IMR-90 (cell line): ENCODE results near the gene PRR36. TPM values are rescaled to one million over a fixed set of nuclear protein-coding genes. Genes with fewer than 3 reads are reported as not detected.

ENCODE experiments used
- ATAC-seq: fragments of 200-7000 bp; cut with Tn5 transposase; 2 replicates; pipeline ENCODE4 v1.9.1; 2020; ENCODE audit warnings: low read depth, mild to moderate bottlenecking, moderate library complexity
- BruUV-seq: library from RNA; stranded (reverse); fragments of 400-500 nt; replicated peaks from 2 replicates; lab custom pipeline; 2021; lab: Mats Ljungman, UMichigan
- CTCF ChIA-PET: fragments of 300-600 bp; formaldehyde crosslinking; extraction: SDS; loops from one replicate; lab custom pipeline; 2021; ENCODE audit warnings: antibody characterized with exemption; lab: Yijun Ruan, JAX
- POLR2A ChIA-PET: fragments of 300-600 bp; sonication (Branson Sonifier 250); formaldehyde crosslinking; loops from one replicate; lab custom pipeline; 2022; ENCODE audit warnings: antibody characterized with exemption; ENCODE audit not compliant: unreplicated experiment; lab: Charles Lee
- DNase-seq: peaks from one replicate; pipeline ENCODE4 v3.0.0; 2013
- H2AFZ ChIP-seq: replicated peaks from 2 replicates; pipeline ENCODE3; 2013; ENCODE audit warnings: low read length, mild to moderate bottlenecking; ENCODE audit not compliant: poor library complexity
- H2AK5ac ChIP-seq: 2 replicates; pipeline ENCODE4 v1.6.1; 2013; ENCODE audit warnings: low read depth, low read length, inconsistent platforms
- H2AK9ac ChIP-seq: replicated peaks from 2 replicates; pipeline ENCODE3; 2013; ENCODE audit warnings: mild to moderate bottlenecking, low read depth, low read length, moderate library complexity; ENCODE audit not compliant: poor library complexity
- H2BK120ac ChIP-seq: 2 replicates; pipeline ENCODE4 v1.6.1; 2013; ENCODE audit warnings: low read depth, low read length, inconsistent platforms
- H2BK15ac ChIP-seq: 3 replicates; pipeline ENCODE4 v1.6.1; 2013; ENCODE audit warnings: low read depth, low read length, inconsistent platforms
- H2BK20ac ChIP-seq: 2 replicates; pipeline ENCODE4 v1.6.1; 2013; ENCODE audit warnings: low read depth, mild to moderate bottlenecking, inconsistent platforms, low read length, moderate library complexity
- H2BK5ac ChIP-seq: 2 replicates; pipeline ENCODE4 v1.6.1; 2013; ENCODE audit warnings: mild to moderate bottlenecking, low read depth, low read length, inconsistent platforms; ENCODE audit not compliant: poor library complexity, severe bottlenecking
- H3K14ac ChIP-seq: replicated peaks from 2 replicates; pipeline ENCODE4 v1.6.1; 2013; ENCODE audit warnings: low read depth, low read length, inconsistent platforms
- H3K18ac ChIP-seq: 2 replicates; pipeline ENCODE4 v1.6.1; 2013; ENCODE audit warnings: low read depth, low read length, control low read depth
- H3K23ac ChIP-seq: 2 replicates; pipeline ENCODE4 v1.6.1; 2013; ENCODE audit warnings: low read depth, low read length, inconsistent platforms
- H3K27ac ChIP-seq: 2 replicates; pipeline ENCODE4 v1.5.1; 2013; ENCODE audit warnings: mild to moderate bottlenecking, control low read depth, low read length; ENCODE audit not compliant: insufficient read depth
- H3K27me3 ChIP-seq: 2 replicates; pipeline ENCODE4 v1.6.1; 2013; ENCODE audit warnings: low read length; ENCODE audit not compliant: control insufficient read depth, insufficient read depth
- H3K36me3 ChIP-seq: 2 replicates; pipeline ENCODE4 v1.6.1; 2013; ENCODE audit warnings: low read length, mixed read lengths; ENCODE audit not compliant: control insufficient read depth, insufficient read depth
- H3K4ac ChIP-seq: 2 replicates; pipeline ENCODE4 v1.6.1; 2013; ENCODE audit warnings: low read depth, low read length, inconsistent platforms
- H3K4me1 ChIP-seq: 2 replicates; pipeline ENCODE4 v1.6.1; 2013; ENCODE audit warnings: low read length, mixed read lengths; ENCODE audit not compliant: control insufficient read depth, insufficient read depth
- H3K4me2 ChIP-seq: 2 replicates; pipeline ENCODE4 v1.6.1; 2013; ENCODE audit warnings: low read depth, mild to moderate bottlenecking, control low read depth, low read length, moderate library complexity
- H3K4me3 ChIP-seq: 2 replicates; pipeline ENCODE4 v1.5.1; 2013; ENCODE audit warnings: low read depth, mild to moderate bottlenecking, control low read depth, low read length, moderate library complexity; ENCODE audit not compliant: insufficient read depth
- H3K56ac ChIP-seq: 2 replicates; pipeline ENCODE4 v1.6.1; 2013; ENCODE audit warnings: low read length, inconsistent platforms; ENCODE audit not compliant: insufficient read depth; ENCODE audit errors: extremely low read depth
- H3K79me1 ChIP-seq, 2 experiments: 2 replicates each; pipeline ENCODE4 v1.6.1; 2013; ENCODE audit warnings: low read length in 2 of 2, inconsistent platforms in 1 of 2, low read depth in 1 of 2
- H3K9ac ChIP-seq: 2 replicates; pipeline ENCODE4 v1.6.1; 2013; ENCODE audit warnings: low read depth, low read length, control low read depth
- H3K9me1 ChIP-seq: 2 replicates; pipeline ENCODE4 v1.6.1; 2013; ENCODE audit warnings: low read length, inconsistent platforms; ENCODE audit not compliant: insufficient read depth
- H3K9me3 ChIP-seq: 2 replicates; pipeline ENCODE4 v1.6.1; 2013; ENCODE audit warnings: low read length; ENCODE audit not compliant: control insufficient read depth, insufficient read depth
- H4K20me1 ChIP-seq: 2 replicates; pipeline ENCODE4 v1.6.1; 2013; ENCODE audit warnings: low read length, inconsistent platforms; ENCODE audit not compliant: insufficient read depth
- H4K5ac ChIP-seq: 2 replicates; pipeline ENCODE4 v1.6.1; 2013; ENCODE audit warnings: mild to moderate bottlenecking, low read depth, low read length, control low read depth
- H4K8ac ChIP-seq, 2 experiments: 2 replicates each; pipeline ENCODE4 v1.6.1; 2013; ENCODE audit warnings: low read depth in 2 of 2, low read length in 2 of 2, control low read depth in 1 of 2, inconsistent platforms in 1 of 2
- H4K91ac ChIP-seq: 2 replicates; pipeline ENCODE4 v1.6.1; 2013; ENCODE audit warnings: low read depth, low read length, inconsistent platforms; ENCODE audit not compliant: insufficient read depth
- BHLHE40 ChIP-seq: fragments of 150-350 bp; IDR thresholded peaks from 2 replicates; pipeline ENCODE4 v1.6.1; 2016; ENCODE audit warnings: mild to moderate bottlenecking, low read depth, low read length
- CEBPB ChIP-seq: IDR thresholded peaks from 2 replicates; pipeline ENCODE4 v1.6.1; 2012; ENCODE audit warnings: low read depth, low read length, improper control_type of control experiment
- CHD1 ChIP-seq: IDR thresholded peaks from 2 replicates; pipeline ENCODE4 v1.6.1; 2012; ENCODE audit warnings: low read depth, low read length, improper control_type of control experiment
- FOS ChIP-seq: fragments of 150-350 bp; IDR thresholded peaks from 2 replicates; pipeline ENCODE4 v1.6.1; 2016; ENCODE audit warnings: low read depth, low read length
- MAFK ChIP-seq: IDR thresholded peaks from 2 replicates; pipeline ENCODE4 v1.6.1; 2012; ENCODE audit warnings: low read depth, low read length, improper control_type of control experiment
- MAZ ChIP-seq: IDR thresholded peaks from 2 replicates; pipeline ENCODE4 v1.6.1; 2012; ENCODE audit warnings: low read depth, mild to moderate bottlenecking, low read length, improper control_type of control experiment, moderate library complexity, borderline replicate concordance
- MXI1 ChIP-seq: IDR thresholded peaks from 2 replicates; pipeline ENCODE4 v1.6.1; 2012; ENCODE audit warnings: low read depth, mild to moderate bottlenecking, low read length, moderate library complexity, borderline replicate concordance
- NFE2L2 ChIP-seq: fragments of 150-350 bp; IDR thresholded peaks from 2 replicates; pipeline ENCODE4 v1.6.1; 2016; ENCODE audit warnings: low read depth, mild to moderate bottlenecking, low read length
- POLR2A ChIP-seq: IDR thresholded peaks from 2 replicates; pipeline ENCODE4 v1.6.1; 2012; ENCODE audit warnings: mild to moderate bottlenecking, low read depth, low read length
- RAD21 ChIP-seq: IDR thresholded peaks from 2 replicates; pipeline ENCODE4 v1.6.1; 2012; ENCODE audit warnings: low read length, improper control_type of control experiment
- RCOR1 ChIP-seq: IDR thresholded peaks from 2 replicates; pipeline ENCODE4 v1.6.1; 2012; ENCODE audit warnings: mild to moderate bottlenecking, low read length, improper control_type of control experiment; ENCODE audit not compliant: insufficient replicate concordance
- RFX5 ChIP-seq: IDR thresholded peaks from 2 replicates; pipeline ENCODE4 v1.8.0; 2012; ENCODE audit warnings: low read depth, mild to moderate bottlenecking, low read length, moderate library complexity
- SMC3 ChIP-seq: fragments of 150-350 bp; IDR thresholded peaks from 2 replicates; pipeline ENCODE4 v1.6.1; 2016; ENCODE audit warnings: low read depth, mild to moderate bottlenecking, antibody characterized with exemption, low read length, moderate library complexity
- WGBS, 2 experiments: methylation state at CpG; one replicate each; pipeline versions ENCODE4 v1.1.5 to v1.1.7; 2013; ENCODE audit warnings: missing lambda C conversion rate in 2 of 2; ENCODE audit not compliant: insufficient read length in 1 of 2; ENCODE audit errors: extremely low coverage in 2 of 2; 5-methylcytosine and 5-hydroxymethylcytosine counted together
- dilution Hi-C: fragments of 300-500 bp; cut with HindIII; formaldehyde crosslinking; loops from one replicate; pipeline ENCODE4 v1.14.3; 2018; ENCODE audit warnings: low sequenced_read_pairs; ENCODE audit not compliant: unreplicated experiment
- in situ Hi-C: fragments of 300-500 bp; cut with MboI; formaldehyde crosslinking; loops from 3 replicates; pipeline ENCODE4 v1.14.3; 2019; ENCODE audit warnings: low sequenced_read_pairs, inconsistent platforms, mixed read lengths
- intact Hi-C: fragments of 100-400 bp; cut with micrococcal nuclease; formaldehyde crosslinking; loops from 2 replicates; pipeline ENCODE4 v1.10.0; 2022
- polyA plus RNA-seq, 3 experiments: library from polyadenylated mRNA; depleted of rRNA; stranded (reverse); fragments of >200 nt; gene quantifications; 2 replicates each; pipeline ENCODE4 v1.2.3, GENCODE V29; 2012; ENCODE audit warnings: low replicate concordance in 1 of 3
- total RNA-seq: library from RNA; depleted of rRNA; stranded (reverse); fragments of >200 nt; gene quantifications from 2 replicates; pipeline ENCODE4 v1.2.3, GENCODE V29; 2012
- TF ChIP-seq, protein P1 (sequence below): conservative IDR thresholded peaks from 2 replicates; pipeline ENCODE4 v1.5.1; 2012; ENCODE audit warnings: mild to moderate bottlenecking, low read depth, low read length, improper control_type of control experiment
- TF ChIP-seq, protein P2 (sequence below): fragments of 150-350 bp; IDR thresholded peaks from 2 replicates; pipeline ENCODE4 v1.6.1; 2017; ENCODE audit warnings: mild to moderate bottlenecking, antibody characterized with exemption, low read length, low read depth
- TF ChIP-seq, protein P3 (sequence below): fragments of 150-350 bp; IDR thresholded peaks from 2 replicates; pipeline ENCODE4 v1.6.1; 2016; ENCODE audit warnings: low read depth, mild to moderate bottlenecking, low read length, moderate library complexity, borderline replicate concordance

The PRR36 gene
- total and polyA plus RNA-seq, 2 of the 4 experiments (the other 2 are of a cell fraction) = 0.02 TPM; not detected in 1

DNA sequence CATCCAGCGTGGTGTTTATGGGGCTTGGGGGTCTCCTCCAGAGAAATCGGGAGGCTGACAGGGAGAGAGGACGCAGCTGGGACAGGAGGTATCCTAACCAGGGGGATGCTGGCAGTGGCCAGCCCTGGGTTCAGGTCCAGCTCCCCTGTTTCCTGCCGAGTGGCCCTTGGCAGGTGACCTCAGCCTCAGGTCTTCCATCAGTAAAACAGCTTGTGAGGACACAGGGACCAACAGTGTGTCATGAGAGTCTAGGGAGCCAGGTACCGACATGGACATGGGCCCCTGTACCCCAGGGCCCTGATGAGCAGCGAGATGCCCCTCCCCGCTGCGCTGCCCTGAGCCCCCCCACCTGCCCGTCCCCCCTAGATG lies 24.6 kb downstream of the PRR36 start:
- Histone ChIP-seq H3K4me2 (no peak overlapping the region), H2BK120ac (no peak overlapping the region), H2BK5ac (no peak overlapping the region), H2BK20ac (no peak overlapping the region), H3K27me3 (no peaks in the 10 kb centered on the region), H4K8ac (no peak overlapping the region), H3K23ac (no peak overlapping the region), H3K9me3 (no peaks in the 10 kb centered on the region), H3K9me1 (no peaks in the 10 kb centered on the region), H4K5ac (no peak overlapping the region), H3K27ac (no peak overlapping the region), H3K56ac (no peak overlapping the region), H4K20me1 (peaks cover 17% of the 10 kb centered on the region), H3K14ac (no peak overlapping the region), H2AK5ac (no peak overlapping the region), H3K36me3 (no peaks in the 10 kb centered on the region), H2BK15ac (no peak overlapping the region), H3K4me3 (no peak overlapping the region), H2AK9ac (no peak overlapping the region), H2AFZ (no peak overlapping the region), H3K4ac (no peak overlapping the region), H3K9ac (no peak overlapping the region), H4K91ac (no peak overlapping the region), H3K18ac (no peak overlapping the region), H3K4me1 (peaks cover 6% of the 10 kb centered on the region), H3K79me1 (0 out of 4 replicates have a peak, but pooled peaks cover 0 to 4% of the 10 kb centered on the region in 2 experiments)
- in situ Hi-C loops (no loop called here), intact Hi-C loops (no loop called here), dilution Hi-C loops (no loop called here)
- DNase-seq = no peak
- no peak for ATAC-seq
- TF ChIP-seq RCOR1 = no peak
- no peak for TF ChIP-seq CEBPB
- TF ChIP-seq RFX5 = no peak
- TF ChIP-seq SMC3 = no peak
- TF ChIP-seq, protein P1, sequence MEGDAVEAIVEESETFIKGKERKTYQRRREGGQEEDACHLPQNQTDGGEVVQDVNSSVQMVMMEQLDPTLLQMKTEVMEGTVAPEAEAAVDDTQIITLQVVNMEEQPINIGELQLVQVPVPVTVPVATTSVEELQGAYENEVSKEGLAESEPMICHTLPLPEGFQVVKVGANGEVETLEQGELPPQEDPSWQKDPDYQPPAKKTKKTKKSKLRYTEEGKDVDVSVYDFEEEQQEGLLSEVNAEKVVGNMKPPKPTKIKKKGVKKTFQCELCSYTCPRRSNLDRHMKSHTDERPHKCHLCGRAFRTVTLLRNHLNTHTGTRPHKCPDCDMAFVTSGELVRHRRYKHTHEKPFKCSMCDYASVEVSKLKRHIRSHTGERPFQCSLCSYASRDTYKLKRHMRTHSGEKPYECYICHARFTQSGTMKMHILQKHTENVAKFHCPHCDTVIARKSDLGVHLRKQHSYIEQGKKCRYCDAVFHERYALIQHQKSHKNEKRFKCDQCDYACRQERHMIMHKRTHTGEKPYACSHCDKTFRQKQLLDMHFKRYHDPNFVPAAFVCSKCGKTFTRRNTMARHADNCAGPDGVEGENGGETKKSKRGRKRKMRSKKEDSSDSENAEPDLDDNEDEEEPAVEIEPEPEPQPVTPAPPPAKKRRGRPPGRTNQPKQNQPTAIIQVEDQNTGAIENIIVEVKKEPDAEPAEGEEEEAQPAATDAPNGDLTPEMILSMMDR = no peak
- TF ChIP-seq MAZ = no peak
- no peak for TF ChIP-seq MXI1
- TF ChIP-seq, protein P2, sequence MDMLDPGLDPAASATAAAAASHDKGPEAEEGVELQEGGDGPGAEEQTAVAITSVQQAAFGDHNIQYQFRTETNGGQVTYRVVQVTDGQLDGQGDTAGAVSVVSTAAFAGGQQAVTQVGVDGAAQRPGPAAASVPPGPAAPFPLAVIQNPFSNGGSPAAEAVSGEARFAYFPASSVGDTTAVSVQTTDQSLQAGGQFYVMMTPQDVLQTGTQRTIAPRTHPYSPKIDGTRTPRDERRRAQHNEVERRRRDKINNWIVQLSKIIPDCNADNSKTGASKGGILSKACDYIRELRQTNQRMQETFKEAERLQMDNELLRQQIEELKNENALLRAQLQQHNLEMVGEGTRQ = no peak
- no peak for TF ChIP-seq CHD1
- TF ChIP-seq NFE2L2 = no peak
- no peak for TF ChIP-seq POLR2A
- no peak for TF ChIP-seq MAFK
- no peak for TF ChIP-seq RAD21
- TF ChIP-seq, protein P3, sequence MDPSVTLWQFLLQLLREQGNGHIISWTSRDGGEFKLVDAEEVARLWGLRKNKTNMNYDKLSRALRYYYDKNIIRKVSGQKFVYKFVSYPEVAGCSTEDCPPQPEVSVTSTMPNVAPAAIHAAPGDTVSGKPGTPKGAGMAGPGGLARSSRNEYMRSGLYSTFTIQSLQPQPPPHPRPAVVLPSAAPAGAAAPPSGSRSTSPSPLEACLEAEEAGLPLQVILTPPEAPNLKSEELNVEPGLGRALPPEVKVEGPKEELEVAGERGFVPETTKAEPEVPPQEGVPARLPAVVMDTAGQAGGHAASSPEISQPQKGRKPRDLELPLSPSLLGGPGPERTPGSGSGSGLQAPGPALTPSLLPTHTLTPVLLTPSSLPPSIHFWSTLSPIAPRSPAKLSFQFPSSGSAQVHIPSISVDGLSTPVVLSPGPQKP = no peak
- no peak for TF ChIP-seq FOS
- TF ChIP-seq BHLHE40 = no peak
- 100% methylated on average over 2 of the region's 9 CpGs; no CpG with 5 or more reads in 1 of the 2 experiments for WGBS, 2 experiments
- ChIA-PET CTCF (no interaction called here), POLR2A (no interaction called here)
- no TSS peak for BruUV-seq
